ENCODE results near the gene HOXB2.
A peak's percentile ranks its signal among the peaks of the same experiment; 100 is the strongest.

The HOXB2 gene

DNA sequence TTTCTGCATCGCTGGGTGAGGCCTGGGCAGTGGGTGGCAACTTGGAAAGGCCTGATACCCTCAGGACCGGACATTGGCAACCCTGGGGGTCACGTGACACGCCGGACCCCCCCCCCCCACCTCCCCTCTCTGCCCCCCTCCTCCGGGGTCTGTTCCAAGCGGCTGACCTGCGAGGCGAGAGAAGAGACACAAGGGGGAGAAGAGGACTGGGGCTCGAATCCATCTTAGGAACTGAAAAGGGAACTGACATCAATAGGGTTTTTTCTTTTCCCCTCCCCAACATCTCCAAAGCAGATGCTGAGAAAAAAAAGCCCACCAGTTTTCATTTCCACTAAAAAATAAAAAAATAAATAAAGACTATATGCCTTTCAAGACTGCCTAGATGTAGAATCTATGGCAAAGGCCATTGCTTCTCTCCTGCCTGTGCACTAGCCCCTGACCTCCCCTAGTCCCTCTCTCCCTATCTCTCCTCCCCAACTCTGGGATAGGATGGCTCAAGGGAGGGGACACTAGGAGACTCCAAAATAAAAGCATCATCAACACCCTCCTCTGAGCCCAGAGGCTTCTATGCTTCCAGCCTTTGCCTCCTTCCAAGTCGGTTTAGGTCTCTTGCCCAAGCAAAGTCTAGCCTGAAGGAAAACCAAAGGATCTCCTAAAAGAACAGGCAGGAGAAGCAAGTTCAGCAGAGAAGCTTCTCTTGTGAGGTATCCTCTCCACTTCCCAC lies 7.7 kb upstream of the HOXB2 start:
- DNase-seq (ENCODE audit: low read depth, low spot score): peak; percentile 18

- DNase-seq (ENCODE audit: low read depth, low spot score): peak; percentile 64
These were observed 6.9 kb upstream of the HOXB2 start for GRCh38 chr17:48551596-48552465.

GRCh38 chr17:48551214-48551555 lies 6.3 kb upstream of the HOXB2 start:
- no peak for DNase-seq (ENCODE audit: low read depth, low spot score)

DNA sequence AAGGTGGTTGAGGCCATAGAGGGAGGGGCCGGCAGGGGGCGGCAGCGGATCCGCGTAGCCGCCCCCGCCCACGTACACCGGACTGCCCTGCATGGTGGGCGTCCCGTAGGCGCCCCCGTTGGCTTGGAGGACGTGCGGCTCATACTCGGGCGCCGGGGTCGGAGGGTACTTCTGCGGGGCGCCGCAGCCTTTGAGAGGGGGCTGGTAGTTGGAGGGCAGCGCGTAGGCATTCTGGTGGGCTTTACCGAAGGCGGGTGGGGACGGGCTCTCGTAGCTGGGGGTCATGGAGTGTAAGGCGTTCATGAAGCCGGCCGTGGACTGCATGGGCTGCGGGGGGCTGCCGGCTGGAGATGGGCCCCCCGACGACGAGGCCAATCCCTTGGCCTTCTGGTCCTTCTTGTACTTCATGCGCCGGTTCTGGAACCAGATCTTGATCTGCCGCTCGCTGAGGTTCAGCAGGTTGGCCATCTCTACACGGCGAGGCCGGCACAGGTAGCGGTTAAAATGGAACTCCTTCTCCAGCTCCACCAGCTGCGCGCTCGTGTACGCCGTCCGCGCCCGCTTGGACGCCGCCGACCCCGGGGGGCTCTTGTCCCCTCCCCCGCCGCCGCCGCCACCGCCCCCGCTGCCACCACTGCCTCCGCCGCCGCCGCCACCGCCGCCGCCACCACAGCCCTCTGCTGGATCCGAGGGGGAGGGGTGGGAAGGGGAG lies 5.7 kb upstream of the HOXB2 start:
- DNase-seq (ENCODE audit: low read depth, low spot score): peak; percentile 77

- peak; percentile 45 for DNase-seq (ENCODE audit: low read depth, low spot score)
These were observed 5.1 kb upstream of the HOXB2 start for GRCh38 chr17:48549914-48550501.

GRCh38 chr17:48549281-48549630 lies 4.3 kb upstream of the HOXB2 start:
- peak; percentile 19 for DNase-seq (ENCODE audit: low read depth, low spot score)

GRCh38 chr17:48548523-48549280 lies 3.8 kb upstream of the HOXB2 start:
- no peak for DNase-seq (ENCODE audit: low read depth, low spot score)

DNA sequence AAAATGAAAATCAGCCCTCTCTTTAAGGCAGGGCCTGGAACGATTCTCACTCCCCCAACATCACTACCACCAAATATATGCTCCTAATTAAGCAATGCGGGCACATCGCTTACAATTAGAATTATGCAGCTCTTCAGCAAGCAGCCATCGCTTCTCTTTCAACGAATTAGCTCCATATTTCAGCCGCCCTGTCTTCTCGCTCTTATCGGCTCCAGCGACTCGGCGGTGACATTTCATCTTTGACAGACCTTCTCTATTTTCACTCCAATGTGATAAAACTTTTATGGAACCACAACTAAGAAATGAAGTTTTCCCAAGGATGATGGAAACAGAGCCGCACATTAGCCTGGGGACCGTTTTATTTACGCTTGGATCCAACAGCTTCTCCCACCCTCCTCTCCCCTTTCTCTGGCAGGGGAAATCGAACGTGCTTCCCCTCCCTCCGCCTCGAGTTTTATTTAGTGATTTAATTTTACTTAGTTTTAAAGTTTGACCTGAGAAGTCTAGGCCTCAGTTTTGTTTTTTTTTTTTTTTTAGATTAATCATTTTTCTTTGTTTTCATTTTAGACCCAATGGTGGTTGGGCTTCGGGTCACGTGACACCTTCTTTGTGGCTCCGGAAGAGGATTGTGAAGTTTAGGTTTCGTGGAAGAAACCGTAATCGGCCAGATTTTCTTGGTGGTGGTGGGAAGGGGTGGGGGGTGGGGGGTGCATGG lies 3.1 kb upstream of the HOXB2 start:
- peak; percentile 52 for DNase-seq (ENCODE audit: low read depth, low spot score)

DNA sequence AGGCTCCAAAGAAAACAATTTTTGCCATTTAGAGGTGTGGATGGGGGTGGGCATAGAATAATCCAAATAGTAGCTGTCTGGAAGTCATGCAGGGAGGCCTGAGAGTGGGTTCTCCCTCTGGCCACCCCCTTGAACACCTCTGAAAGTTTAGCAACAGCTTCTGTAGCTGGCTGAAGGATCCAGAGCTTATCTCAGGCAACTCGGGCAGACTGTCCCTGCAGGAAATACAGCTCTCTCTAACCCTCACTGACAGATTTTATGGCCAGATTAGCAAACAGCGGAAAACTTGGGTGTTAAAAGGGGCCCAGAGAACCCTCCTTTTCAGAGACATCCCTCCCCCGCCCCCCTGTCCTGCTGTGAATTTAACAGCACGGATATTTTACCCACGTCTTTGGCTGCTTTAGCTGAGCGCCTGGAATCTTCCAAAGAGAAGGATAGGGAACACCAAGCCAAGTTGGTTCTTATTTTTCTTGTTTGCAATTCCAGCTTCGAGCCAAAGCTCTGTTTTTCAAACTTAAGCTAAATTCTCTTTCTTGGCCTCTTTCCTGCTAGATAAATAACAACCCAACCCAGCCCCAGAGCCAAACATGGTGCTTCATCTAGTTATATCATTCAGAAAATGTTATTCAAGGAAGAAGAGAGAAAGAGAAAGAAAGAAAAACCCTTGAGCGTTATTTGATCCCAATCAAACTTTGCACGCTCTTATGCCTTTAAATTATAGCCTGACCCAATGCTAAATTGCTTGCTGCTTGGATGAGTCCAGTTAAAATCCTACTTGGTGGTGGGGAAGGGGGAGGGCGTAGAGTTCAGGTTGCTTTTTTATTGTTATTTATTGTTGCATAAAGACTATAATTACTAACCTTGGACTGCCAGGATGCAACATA lies 2.3 kb upstream of the HOXB2 start:
- DNase-seq (ENCODE audit: low read depth, low spot score): peak; percentile 62

DNA sequence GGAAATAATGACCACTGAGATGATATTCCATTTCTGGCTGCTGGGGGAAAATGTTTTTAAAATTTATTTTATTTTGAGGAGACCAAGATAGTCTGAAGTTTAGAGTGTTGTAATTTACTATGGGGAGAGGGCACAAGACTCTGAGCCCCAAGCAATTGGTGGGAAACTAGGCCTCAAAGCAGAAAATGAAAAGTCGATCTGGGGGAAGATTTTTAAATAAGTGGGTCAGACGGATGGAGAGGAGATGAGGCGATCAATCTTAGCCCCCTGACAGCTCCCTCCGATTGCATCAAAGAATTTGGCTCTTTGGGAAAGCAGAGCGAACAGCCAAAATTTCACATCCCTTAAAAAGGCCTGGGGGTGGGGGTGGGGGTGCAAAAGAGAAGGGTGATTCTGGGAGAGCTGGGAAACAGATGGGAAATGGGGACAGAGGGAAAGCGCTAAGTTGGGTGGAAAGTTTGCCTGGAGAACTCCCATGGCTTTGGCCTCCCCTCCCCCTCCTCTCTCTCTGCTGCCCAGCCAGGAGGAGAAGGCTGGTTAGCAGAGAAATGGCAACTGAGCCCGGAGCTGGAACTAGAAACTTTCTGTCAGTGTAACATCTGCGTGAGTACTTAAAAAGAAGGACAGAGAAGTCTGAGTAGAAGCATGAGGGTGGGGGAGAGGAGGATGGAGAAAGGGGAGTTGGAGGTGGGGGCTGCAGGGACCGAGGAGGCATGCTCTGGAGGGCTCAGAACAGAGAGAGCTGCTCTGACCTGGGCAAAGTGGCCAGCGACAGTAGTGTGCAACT lies 1.4 kb upstream of the HOXB2 start:
- peak; percentile 83 for DNase-seq (ENCODE audit: low read depth, low spot score)

GRCh38 chr17:48545539-48545938 lies 630 bp upstream of the HOXB2 start:
- DNase-seq (ENCODE audit: low read depth, low spot score): no peak

DNA sequence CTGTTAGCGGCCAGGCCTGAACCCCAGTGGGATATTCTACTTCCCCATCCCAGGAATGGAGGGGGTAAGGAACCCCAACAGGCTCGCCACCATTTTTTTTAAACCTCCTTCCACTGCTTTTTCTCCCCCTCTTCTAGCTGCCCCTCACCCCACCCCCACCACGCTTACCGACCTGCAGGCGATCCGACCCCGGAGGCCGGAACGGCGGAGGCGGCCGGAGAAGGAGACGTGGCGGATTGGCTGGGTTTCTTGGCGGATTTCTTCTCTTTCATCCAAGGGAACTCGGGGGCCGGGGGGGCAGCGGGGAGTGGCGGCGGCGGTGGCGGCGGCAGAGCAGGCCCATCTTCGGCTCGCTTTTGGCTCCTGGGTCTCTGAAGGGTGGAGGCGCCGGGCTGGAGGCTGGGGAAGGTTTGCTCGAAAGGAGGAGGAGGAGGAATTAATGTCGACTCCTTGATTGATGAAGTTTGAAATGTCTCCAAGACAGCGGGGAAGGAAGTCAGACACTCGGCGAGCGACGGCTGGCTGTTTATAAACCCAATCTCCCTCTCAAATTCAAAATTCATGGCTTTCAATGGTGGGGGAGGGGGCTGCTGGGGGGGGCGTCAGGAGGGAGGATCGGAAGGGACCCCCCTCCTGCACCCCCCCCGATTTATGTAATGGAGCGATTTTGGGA lies 424 bp downstream of the HOXB2 start:
- DNase-seq (ENCODE audit: low read depth, low spot score): peak; percentile 77

- no peak for DNase-seq (ENCODE audit: low read depth, low spot score)
These were observed 1.0 kb downstream of the HOXB2 start for GRCh38 chr17:48543854-48544348.

DNA sequence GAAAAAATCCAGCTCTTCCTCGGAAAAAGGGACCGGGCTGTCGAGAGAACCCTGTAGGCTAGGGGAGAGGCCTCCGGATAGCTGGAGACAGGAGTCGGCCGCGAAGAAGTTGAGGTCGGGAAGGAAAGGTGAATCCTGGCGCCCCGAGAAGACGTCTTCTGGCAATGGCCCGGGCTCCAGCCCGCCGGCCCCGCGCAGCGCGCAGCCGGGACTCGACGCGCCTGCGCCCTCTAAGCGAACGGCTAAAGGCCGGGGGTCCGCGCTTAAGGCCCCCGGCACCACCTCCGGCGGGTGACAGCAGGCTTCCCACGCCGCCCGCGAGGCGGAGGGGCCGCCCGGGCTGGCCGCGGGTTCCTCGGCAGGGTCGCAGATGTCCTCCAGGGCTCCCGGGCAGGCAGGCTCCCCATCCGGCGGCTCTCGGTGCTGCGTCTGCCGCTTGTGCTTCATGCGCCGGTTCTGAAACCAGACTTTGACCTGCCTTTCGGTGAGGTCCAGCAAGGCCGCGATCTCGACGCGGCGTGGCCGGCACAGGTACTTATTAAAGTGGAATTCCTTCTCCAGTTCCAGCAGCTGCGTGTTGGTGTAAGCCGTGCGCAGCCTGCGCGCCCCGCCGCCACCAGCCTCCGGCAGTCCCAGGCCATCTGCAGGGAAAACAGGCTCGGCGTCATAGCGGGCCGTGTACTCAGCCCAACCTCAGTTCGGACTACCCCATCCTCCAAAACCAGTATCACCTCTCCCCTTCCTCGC lies 1.6 kb downstream of the HOXB2 start:
- DNase-seq (ENCODE audit: low read depth, low spot score): peak; percentile 87

DNA sequence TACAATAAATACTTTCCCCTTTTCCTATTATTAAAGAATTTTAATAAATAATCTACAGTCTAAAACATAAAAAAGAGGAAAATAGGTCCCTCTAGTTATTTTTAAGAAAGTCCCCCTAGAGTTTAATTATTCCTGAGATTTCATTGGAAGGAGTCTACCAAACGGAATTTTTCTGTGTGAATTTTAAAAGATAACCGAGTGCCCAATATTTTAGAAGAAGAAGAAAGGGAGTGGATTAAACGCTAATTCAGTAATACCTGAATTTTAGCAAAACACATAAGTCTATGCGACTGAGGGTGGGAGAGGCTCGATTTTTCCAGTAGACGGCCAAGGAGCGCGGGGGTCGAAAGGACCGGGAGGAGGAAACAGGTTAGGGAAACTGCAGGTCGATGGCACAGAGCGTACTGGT lies 2.2 kb downstream of the HOXB2 start:
- DNase-seq (ENCODE audit: low read depth, low spot score): no peak

GRCh38 chr17:48542114-48542656 lies 2.7 kb downstream of the HOXB2 start:
- DNase-seq (ENCODE audit: low read depth, low spot score): peak; percentile 69

DNA sequence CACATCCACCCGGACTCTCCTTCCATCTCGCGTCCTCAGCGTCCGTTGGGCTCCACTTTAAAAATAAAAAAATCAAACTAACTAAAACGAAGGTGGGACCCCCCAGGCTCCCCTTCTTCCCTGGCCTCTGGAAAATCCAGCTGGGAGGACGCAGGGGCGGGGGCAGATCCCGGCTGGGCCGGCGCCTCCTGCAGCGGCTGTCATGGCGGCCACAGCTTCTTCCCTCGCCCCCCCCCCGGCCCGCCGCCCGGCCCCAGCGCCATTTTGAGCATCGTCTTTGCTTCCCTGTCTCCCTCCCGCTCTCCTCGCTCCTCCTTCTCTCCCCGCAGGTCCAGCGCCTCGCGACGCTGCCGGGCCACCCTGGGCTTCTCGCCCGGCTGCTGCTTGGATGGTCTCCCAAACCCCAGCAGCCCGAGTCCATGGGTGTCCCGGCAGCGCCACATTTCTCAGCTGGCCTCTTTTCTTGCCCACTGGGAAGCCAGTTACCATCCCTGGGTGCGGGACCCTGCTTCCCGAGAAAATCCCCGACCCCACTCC lies 3.3 kb downstream of the HOXB2 start:
- no peak for DNase-seq (ENCODE audit: low read depth, low spot score)

Data from ELF-1 (cell line).